Panc1 (cell line): ENCODE data around the gene CALM3. TPM values are rescaled to one million over a fixed set of nuclear protein-coding genes. Genes with fewer than 3 reads are reported as not detected.

ENCODE experiments used
- ATAC-seq: fragments of 200-7000 bp; cut with Tn5 transposase; 2 replicates; pipeline ENCODE4 v1.9.1; 2020; ENCODE audit warnings: mild to moderate bottlenecking, moderate library complexity
- BruUV-seq: library from RNA; stranded (reverse); fragments of 400-500 nt; replicated peaks from 2 replicates; lab custom pipeline; 2021; lab: Mats Ljungman, UMichigan
- CTCF ChIA-PET: fragments of 300-600 bp; sonication (Branson Sonifier 250); formaldehyde crosslinking; loops from one replicate; lab custom pipeline; 2022; ENCODE audit warnings: antibody characterized with exemption; lab: Charles Lee
- POLR2A ChIA-PET: fragments of 300-600 bp; sonication (Branson Sonifier 250); formaldehyde crosslinking; loops from one replicate; lab custom pipeline; 2022; ENCODE audit warnings: antibody characterized with exemption; lab: Charles Lee
- DNase-seq: peaks from one replicate; pipeline ENCODE4 v3.0.0-alpha.2; 2010; ENCODE audit warnings: low read depth, low spot score
- H3K27ac ChIP-seq: 2 replicates; pipeline ENCODE4 v1.5.1; 2011; ENCODE audit warnings: mild to moderate bottlenecking, low read length, inconsistent platforms
- H3K27me3 ChIP-seq: fragments of 200-500 bp; sonication (Bioruptor generic); 2 replicates; pipeline ENCODE4 v1.6.0; 2014; ENCODE audit warnings: low read length, inconsistent platforms; ENCODE audit not compliant: control insufficient read depth, insufficient read depth
- H3K36me3 ChIP-seq: fragments of 200-500 bp; sonication (Bioruptor generic); 2 replicates; pipeline ENCODE4 v1.5.1; 2014; ENCODE audit warnings: inconsistent platforms, mild to moderate bottlenecking, low read length, moderate library complexity; ENCODE audit not compliant: control insufficient read depth, insufficient read depth
- H3K4me1 ChIP-seq: 2 replicates; pipeline ENCODE4 v1.5.1; 2011; ENCODE audit warnings: inconsistent platforms, mild to moderate bottlenecking, low read length, moderate library complexity; ENCODE audit not compliant: control insufficient read depth, insufficient read depth
- H3K4me3 ChIP-seq, 2 experiments: 2 replicates each; pipeline ENCODE4 v1.5.1; 2011 to 2012; ENCODE audit warnings: low read depth in 2 of 2, low read length in 2 of 2, mild to moderate bottlenecking in 2 of 2, inconsistent platforms in 1 of 2, moderate library complexity in 1 of 2
- H3K9me3 ChIP-seq: fragments of 200-500 bp; sonication (Bioruptor generic); 2 replicates; pipeline ENCODE4 v1.5.1; 2014; ENCODE audit warnings: low read depth, mild to moderate bottlenecking, inconsistent platforms, low read length, moderate library complexity; ENCODE audit not compliant: control insufficient read depth, insufficient read depth
- POLR2AphosphoS5 ChIP-seq: IDR thresholded peaks from 2 replicates; pipeline ENCODE4 v1.6.1; 2012; ENCODE audit warnings: mild to moderate bottlenecking, low read depth, low read length, moderate library complexity
- SIN3A ChIP-seq: IDR thresholded peaks from 2 replicates; pipeline ENCODE4 v1.6.1; 2012; ENCODE audit warnings: low read depth, mild to moderate bottlenecking, low read length, moderate library complexity, borderline replicate concordance; ENCODE audit not compliant: insufficient read depth
- TCF7L2 ChIP-seq: IDR thresholded peaks from 2 replicates; pipeline ENCODE4 v1.6.1; 2011; ENCODE audit warnings: mild to moderate bottlenecking, low read depth, low read length, inconsistent platforms
- in situ Hi-C: cut with HindIII; loops from 2 replicates; pipeline ENCODE4 v1.10.0; 2016; ENCODE audit warnings: low sequenced_read_pairs, low pct_unique_long_range_greater_than_20kb
- intact Hi-C: fragments of 100-400 bp; cut with micrococcal nuclease; formaldehyde crosslinking; loops from one replicate; pipeline ENCODE4 v1.10.0; 2022; ENCODE audit not compliant: unreplicated experiment
- total RNA-seq: library from RNA; stranded (reverse); gene quantifications from one replicate; pipeline ENCODE4 v1.2.1, GENCODE V29; 2021; ENCODE audit not compliant: unreplicated experiment
- TF ChIP-seq, protein P1 (sequence below): fragments of 450-650 bp; IDR thresholded peaks from 2 replicates; pipeline ENCODE4 v1.5.1; 2017; ENCODE audit warnings: mild to moderate bottlenecking
- TF ChIP-seq, protein P2 (sequence below), 2 experiments: IDR thresholded peaks; 2 replicates each; pipeline ENCODE4 v1.6.1; 2011 to 2012; ENCODE audit warnings: low read depth in 2 of 2, control low read depth in 1 of 2, low read length in 1 of 2, mild to moderate bottlenecking in 1 of 2, moderate library complexity in 1 of 2; ENCODE audit not compliant: insufficient read depth in 1 of 2

The CALM3 gene
- total RNA-seq, 1 experiment from 2014 or later = 212 TPM

DNA sequence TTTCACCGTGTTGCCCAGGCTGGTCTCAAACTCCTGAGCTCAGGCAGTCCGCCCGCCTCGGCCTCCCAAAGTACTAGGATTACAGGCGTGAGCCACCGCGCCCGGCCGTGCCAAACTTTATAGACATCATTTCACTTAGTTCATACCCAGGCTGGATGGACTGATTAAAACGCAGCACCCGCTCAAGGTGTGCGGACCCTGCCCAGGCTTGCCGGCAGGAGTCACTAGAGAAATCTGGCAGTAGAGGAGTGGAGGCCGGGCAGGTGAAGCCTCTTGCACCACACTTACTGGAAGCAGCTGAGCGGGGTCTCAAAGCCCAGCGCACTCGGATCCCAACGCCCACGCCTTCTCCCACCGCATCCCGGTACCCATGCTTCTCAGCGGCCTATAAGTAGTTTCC lies 12.4 kb downstream of the CALM3 start:
- Histone ChIP-seq H3K27ac (no peak overlapping the region), H3K36me3 (no peaks in the 10 kb centered on the region), H3K27me3 (no peaks in the 10 kb centered on the region), H3K4me1 (no peaks in the 10 kb centered on the region; the same call in 1 of the 2 replicates), H3K9me3 (no peaks in the 10 kb centered on the region), H3K4me3 (no peak overlapping the region)
- POLR2A ChIA-PET = no interaction called here
- CTCF ChIA-PET = interaction anchor here (0.6 to 1.7 kb wide), 5 partner anchors 18 to 156 kb away, joined by 3 to 10 read pairs (median 4); partner anchors contain the start of gene DACT3
- ATAC-seq (no peak), DNase-seq (no peak)
- BruUV-seq = no TSS peak
- intact Hi-C loops (no loop called here), in situ Hi-C loops (no loop called here)
- no peak for TF ChIP-seq SIN3A

DNA sequence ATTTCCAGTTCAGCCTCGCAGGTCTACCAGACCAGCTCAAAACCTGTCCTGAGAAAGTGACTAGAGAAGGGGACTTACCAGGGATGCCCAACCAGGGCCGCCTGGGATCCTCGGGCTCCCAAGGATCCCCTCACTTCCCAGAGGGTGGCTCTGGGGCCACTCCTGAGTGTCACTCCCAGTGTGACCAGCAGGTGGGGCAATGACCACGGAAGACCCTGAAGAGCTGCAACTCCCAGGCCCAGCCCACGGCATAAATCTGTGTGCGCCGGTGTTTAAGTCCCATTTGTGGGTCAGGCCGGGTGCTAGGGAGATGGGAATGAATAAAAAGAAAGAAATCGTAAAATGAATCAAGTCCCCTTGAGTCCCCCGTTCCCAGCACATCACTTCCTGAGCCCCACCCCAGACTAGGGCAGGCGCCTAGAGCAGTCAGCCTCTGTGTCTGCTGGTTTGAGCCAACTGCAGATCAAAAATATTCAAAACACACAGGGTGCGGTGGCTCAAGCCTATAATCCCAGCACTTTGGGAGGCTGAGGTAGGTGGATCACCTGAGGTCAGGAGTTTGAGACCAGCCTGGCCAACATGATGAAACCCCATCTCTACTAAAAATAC lies 13.1 kb downstream of the CALM3 start:
- Histone ChIP-seq H3K36me3 (no peaks in the 10 kb centered on the region), H3K27ac (no peak overlapping the region), H3K27me3 (no peaks in the 10 kb centered on the region), H3K4me1 (no peaks in the 10 kb centered on the region; the same call in 1 of the 2 replicates), H3K9me3 (no peaks in the 10 kb centered on the region), H3K4me3 (no peak overlapping the region)
- ChIA-PET POLR2A (no interaction called here), CTCF (interaction anchor here (0.6 to 1.7 kb wide), 6 partner anchors 13 to 155 kb away, joined by 3 to 10 read pairs (median 4); partner anchors contain the start of genes DACT3 and GNG8)
- in situ Hi-C loops = no loop called here
- BruUV-seq = no TSS peak
- no peak for TF ChIP-seq POLR2AphosphoS5
- TF ChIP-seq, protein P1, sequence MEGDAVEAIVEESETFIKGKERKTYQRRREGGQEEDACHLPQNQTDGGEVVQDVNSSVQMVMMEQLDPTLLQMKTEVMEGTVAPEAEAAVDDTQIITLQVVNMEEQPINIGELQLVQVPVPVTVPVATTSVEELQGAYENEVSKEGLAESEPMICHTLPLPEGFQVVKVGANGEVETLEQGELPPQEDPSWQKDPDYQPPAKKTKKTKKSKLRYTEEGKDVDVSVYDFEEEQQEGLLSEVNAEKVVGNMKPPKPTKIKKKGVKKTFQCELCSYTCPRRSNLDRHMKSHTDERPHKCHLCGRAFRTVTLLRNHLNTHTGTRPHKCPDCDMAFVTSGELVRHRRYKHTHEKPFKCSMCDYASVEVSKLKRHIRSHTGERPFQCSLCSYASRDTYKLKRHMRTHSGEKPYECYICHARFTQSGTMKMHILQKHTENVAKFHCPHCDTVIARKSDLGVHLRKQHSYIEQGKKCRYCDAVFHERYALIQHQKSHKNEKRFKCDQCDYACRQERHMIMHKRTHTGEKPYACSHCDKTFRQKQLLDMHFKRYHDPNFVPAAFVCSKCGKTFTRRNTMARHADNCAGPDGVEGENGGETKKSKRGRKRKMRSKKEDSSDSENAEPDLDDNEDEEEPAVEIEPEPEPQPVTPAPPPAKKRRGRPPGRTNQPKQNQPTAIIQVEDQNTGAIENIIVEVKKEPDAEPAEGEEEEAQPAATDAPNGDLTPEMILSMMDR = peak; percentile 85
- TF ChIP-seq, protein P2, sequence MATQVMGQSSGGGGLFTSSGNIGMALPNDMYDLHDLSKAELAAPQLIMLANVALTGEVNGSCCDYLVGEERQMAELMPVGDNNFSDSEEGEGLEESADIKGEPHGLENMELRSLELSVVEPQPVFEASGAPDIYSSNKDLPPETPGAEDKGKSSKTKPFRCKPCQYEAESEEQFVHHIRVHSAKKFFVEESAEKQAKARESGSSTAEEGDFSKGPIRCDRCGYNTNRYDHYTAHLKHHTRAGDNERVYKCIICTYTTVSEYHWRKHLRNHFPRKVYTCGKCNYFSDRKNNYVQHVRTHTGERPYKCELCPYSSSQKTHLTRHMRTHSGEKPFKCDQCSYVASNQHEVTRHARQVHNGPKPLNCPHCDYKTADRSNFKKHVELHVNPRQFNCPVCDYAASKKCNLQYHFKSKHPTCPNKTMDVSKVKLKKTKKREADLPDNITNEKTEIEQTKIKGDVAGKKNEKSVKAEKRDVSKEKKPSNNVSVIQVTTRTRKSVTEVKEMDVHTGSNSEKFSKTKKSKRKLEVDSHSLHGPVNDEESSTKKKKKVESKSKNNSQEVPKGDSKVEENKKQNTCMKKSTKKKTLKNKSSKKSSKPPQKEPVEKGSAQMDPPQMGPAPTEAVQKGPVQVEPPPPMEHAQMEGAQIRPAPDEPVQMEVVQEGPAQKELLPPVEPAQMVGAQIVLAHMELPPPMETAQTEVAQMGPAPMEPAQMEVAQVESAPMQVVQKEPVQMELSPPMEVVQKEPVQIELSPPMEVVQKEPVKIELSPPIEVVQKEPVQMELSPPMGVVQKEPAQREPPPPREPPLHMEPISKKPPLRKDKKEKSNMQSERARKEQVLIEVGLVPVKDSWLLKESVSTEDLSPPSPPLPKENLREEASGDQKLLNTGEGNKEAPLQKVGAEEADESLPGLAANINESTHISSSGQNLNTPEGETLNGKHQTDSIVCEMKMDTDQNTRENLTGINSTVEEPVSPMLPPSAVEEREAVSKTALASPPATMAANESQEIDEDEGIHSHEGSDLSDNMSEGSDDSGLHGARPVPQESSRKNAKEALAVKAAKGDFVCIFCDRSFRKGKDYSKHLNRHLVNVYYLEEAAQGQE (IDR thresholded peaks at IDR 0.05; ENCODE audit: insufficient read depth in 1 of 2, low read depth in 2 of 2, low read length in 1 of 2) = no peak
- no peak for DNase-seq
- intact Hi-C loops = loop anchor here (1.0 kb wide), 1 partner anchor 48 kb away; no protein-coding TSS in a partner anchor
- ATAC-seq = peak; percentile 87

DNA sequence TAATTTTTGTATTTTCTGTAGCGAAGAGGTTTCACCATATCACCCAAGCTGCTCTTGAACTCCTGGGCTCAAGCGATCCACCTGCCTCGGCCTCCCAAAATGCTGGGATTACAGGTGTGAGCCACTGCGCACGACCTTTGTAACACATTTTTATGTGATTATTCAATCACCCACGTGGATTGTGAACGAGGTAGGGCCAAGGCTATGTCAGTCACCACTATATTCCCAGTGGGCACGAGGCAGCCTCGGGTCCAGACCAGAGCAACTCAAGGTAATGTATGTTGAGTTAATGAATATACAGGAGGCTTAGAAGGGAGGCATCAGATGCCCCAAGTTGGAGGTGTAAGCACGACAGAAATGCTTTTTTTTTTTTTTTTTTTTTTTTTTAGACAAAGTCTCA lies 14.8 kb downstream of the CALM3 start:
- no TSS peak for BruUV-seq
- Histone ChIP-seq H3K27ac (no peak overlapping the region), H3K36me3 (no peaks in the 10 kb centered on the region), H3K4me1 (no peaks in the 10 kb centered on the region; the same call in 1 of the 2 replicates), H3K4me3 (no peak overlapping the region), H3K27me3 (no peaks in the 10 kb centered on the region), H3K9me3 (no peaks in the 10 kb centered on the region)
- ATAC-seq (no peak), DNase-seq (no peak)
- in situ Hi-C loops (no loop called here), intact Hi-C loops (no loop called here)
- ChIA-PET CTCF (interaction anchor here (0.5 kb wide), 1 partner anchor 67 kb away, joined by 5 read pairs; no protein-coding TSS in a partner anchor), POLR2A (no interaction called here)
- no peak for TF ChIP-seq POLR2AphosphoS5
- no peak for TF ChIP-seq TCF7L2
- no peak for TF ChIP-seq SIN3A
- TF ChIP-seq, protein P2 (IDR thresholded peaks at IDR 0.05; ENCODE audit: insufficient read depth in 1 of 2, low read depth in 2 of 2, low read length in 1 of 2) = no peak
- TF ChIP-seq, protein P1 = no peak
